HG03460 (cell line): ENCODE data around the gene BDH1.

ENCODE experiments used
- ATAC-seq: cut with Tn5 transposase; IDR thresholded peaks from one replicate; pipeline ENCODE4 v1.9.1; 2021; ENCODE audit not compliant: unreplicated experiment

The BDH1 gene

DNA sequence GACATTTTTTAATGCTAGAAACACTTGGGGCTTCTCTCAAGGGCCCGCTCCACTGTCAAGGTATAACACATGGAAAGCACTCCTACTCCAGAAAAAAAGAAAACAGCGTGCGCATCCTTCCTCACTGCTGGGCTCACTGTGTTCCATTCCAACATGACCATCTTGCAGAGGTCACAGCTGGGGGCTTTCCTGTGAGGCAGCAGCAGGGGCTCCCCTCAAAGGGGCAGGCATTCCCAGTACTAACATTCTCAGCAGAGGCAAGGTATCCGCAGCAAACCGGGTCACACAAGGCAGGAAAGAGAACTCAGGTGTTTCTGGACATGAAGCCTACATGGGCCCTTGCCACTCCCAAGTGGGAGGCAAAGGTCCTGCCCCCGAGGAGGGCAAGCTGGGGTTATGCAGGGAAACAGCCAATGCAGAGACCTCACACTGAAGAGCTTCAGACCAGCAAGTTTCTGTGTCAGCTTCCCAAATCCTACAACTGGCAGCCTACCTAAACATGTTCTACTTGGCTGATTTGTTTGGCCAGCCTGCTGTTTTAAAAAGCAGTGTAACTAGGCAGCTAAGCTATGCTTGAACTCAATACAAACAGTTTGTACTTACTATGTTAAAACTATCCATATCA is 6.4 kb downstream of the BDH1 start:
- no peak for ATAC-seq

DNA sequence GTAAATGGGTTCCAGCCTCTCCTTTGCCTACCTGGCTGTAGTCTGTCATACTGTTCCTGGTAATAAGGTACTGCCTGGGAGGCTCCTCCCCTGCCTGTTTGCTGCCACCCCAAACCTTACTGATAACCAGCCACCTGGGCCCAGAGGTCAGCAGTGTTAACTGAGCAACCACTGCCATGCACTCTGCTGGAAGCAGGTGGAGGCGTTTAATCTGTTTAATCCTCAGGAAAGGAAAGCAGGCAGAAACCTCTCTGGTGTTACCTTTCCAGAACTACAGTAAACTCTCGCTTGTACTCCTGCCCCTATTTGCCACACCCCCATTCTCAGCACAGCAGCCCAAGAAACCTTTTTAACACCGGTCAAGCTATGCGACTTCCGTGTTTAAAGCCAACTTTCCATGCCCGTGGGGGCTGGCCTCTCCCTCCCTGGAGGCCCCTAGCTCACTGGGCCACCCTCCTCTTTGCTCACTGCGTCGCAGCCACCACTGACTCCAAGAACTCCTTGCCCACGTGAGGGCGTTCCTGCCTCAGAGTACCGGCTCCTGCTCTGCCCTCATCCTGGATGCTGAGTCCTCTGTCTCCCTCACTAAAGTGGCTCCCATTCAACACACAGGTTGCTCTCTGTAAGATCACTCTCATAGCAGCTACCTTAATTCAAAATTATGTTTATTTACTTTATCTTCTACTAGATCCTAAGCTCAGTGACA is 8.3 kb downstream of the BDH1 start:
- ATAC-seq, result no peak

DNA sequence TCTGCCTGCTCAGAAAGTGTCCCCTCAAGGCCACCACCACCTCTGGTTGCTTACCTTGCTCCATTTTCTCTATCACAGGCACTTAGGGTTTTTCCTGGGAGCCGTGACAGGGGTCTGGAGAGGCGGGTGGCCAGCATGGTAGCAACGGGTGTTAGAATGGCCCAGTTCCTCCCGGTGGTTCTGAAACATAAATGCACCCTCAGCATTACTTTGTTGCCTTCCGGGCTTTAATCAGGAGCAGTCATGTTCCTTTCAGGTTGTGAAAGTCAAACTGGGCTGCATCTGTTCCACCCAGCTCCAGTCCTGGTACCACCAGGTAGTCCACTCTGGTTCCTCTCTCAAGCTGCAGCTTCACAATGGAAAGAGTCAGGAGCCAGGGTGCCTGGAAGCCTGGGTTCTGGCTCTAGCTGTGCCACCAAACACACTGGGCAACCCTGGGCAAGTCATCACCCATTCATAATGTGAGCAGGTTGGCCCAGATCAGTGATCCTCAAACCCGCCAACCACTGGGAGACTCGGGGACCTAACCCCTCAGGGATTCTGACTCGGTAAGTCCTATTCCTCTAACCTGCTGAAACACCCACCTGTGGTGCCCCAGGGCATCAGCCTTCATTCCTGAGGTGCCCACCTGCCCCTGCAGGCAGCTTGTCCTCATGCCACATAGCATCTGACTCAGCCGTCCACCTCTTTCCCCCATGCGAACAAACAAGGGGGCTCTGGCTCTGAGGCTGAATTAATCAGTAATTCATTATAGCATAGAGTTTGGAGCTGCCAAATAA is 9.3 kb downstream of the BDH1 start:
- no peak for ATAC-seq

DNA sequence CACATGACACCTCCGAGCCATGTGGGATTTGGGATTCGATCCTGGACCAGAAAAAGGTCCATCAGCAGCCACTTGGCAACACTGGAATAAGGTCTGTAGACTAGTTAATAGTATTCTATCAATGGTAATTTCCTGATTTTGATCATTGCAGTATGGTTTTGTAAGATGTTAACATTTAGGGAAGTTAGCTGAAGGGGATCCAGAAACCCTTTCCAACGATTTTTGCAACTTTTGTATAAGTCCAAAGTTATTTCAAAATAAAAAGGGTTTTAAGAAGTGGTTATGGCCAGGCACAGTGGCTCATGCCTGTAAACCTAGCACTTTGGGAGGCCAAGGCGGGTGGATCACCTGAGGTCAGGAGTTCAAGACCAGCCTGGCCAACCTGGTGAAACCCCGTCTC is 10.2 kb downstream of the BDH1 start:
- ATAC-seq, result no peak

DNA sequence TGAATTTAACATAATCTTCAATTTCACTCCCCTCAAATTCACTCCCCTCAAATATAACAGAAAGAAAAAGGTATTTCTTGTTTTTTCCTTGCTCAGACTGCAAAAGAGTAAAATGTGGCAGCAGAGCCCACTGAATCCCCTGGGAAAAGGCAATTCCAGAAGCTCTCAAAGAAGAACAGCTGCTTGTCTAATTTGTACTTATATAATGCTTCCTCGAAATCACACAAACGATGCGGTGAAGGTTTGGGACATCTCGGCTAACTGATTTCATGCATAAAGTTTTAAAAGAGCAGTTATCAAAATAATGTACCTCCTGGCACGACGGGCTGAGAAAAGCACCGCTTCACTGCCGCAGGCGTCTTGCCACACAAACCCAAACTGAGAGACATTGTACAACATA is 10.7 kb downstream of the BDH1 start:
- ATAC-seq, result no peak

DNA sequence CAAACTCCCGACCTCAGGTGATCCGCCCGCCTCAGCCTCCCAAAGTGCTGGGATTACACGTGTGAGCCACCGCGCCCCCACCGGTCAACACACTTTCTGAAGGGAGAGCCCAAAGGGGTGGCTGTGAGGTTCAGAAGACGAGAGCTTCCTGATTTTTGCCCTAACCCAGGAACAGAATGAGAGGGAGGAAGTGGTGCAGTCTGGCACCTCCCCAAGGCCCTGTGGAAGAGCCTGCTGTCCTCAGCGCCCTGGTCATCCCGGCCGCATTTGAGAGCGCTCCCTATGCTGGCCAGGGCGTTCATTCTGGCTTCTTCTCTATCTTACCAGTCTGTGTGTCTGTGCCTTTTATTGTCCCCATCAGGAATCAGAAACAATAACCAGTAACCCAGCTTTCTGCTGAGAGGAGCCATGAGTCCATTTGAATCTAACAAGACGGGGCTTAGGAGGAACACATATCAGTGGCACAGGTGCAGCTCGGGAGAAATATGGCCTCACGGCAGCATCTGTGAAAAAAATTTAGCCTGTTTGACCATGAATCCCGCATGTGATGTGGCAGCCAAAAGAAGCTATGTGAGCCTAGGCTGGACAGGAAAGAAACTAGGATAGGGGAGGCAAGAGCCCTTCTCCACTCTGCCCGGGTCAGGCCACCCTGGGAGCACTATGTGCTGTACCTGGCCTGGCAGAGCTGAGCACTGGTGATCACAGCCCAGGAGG is 12.9 kb downstream of the BDH1 start:
- ATAC-seq, result no peak

DNA sequence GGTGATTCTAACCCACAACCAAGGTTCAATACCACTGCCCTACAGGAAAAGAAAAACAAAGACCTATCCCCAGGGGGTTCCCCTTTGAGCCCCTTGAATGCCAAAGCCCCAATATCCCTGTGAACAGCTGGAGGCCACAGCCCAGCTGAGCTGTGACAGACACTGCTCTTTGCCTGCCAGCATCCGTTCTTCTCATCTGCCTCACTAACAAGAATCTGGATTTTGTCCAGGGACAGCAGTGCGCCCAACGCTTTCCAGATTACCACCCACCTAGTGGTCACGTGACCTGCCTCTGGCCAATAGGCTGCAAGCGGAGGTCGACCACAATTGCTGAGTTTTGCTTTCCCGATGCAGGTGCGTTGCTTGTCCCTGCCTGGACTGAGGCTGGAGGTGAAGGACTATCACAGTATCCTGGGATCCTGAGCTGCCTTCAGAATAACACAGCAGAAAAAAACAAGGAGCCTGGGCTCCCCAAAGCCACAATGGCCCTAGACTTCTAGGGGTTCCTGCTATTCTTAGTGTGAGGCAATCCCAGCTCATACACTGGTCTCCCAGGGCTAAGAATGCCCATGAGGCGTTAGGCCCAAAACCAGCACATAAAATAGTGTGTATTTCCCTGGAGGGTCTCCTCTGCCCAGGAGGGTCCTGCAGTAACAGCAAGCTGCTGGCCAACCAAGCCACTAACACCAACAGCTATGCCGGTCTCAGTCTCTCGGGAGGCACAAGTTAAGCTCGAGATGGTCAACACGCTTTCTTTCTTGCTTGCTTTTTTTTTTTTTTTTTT is 13.8 kb downstream of the BDH1 start:
- no peak for ATAC-seq

DNA sequence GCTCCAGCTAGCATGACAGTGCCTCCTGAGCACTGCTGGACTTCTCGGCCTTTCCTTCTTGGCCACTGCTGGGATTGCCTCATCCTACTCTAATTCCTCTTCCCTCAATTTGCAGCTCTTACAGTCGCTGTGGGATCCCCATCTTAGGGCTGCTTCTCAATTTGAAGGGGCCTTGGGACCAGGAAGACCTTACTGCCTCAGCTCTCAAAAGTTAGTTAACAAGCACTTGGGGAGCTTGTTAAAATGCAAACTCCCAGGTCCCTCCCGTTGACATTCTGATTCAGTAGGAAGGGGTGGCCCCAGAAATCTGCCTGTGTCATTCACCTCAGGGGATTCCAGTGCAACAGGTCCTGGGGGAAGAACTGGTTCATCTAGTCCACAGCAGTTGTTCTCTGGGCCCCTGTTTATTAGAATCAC is 14.8 kb downstream of the BDH1 start:
- ATAC-seq, result no peak

DNA sequence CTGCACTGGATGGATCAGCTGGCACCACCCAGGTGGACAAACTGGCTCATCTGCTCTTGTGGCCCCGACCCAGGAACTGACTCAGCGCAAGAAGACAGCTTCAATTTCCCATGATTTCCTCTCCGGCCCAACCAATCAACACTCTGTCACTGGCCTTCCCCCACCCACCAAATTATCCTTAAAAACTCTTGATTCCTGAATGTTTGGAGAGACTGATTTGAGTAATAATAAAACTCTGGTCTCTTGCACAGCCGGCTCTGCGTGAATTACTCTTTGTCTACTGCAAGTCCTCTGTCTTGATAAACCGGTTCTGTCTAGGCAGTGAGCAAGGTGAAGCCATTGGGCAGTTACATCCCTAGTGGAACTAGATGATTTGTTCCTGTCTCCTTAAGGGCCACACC is 16.1 kb downstream of the BDH1 start:
- no peak for ATAC-seq

DNA sequence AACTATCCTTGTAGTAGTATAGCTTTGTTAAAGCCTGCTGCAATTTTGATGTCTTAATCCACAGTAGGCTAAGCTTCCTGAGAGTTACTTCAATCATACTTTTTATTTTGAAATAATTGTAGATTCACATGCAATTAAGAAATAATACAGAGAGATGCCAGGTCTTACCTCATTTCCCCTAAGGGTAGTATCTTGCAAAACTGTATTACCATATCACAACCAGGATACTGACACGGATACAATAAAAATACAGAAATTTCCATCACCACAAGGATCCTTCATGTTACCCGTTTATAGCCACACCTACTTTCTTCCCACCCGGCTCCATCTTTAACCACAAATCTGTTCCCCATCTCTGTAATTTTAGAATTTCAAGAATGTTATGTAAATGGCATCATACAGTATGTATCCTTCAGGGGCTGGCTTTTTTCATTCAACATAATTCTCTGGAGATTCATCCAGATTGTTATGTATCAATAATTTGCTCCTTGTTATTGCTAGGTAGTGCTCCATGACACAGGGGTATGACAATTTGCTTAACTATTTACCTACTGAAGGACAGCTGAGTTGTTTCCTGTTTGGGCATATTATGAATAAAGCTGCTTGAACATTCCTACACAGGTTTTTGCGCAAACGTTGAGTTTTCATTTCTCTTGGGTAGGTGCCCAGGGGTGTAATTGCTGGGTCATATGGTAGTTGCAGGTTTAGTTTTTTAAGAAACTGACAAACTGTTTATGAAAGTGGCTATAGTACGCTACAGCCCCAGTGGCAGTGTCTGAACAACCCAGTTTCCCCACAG is 21.6 kb downstream of the BDH1 start:
- no peak for ATAC-seq

DNA sequence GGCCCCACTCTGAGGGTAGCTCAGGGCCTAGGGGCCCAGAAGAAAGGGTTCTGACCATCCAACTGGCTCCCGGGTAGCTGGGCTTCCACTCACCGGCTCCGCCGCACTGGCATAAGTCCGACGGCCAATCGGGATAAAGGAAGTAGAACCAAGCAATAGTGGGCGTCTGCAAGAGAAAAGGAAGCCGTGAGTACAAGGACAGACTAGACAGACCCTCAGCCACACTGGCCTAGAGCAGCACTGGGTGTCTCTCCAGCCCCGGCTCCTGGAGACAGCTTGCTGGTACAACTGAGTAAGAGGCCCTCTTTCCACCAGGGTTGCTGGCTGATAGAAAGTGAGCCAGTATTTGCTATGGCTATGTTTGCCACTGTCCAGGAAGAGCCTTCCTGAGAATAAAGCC is 22.4 kb downstream of the BDH1 start:
- ATAC-seq, result no peak

DNA sequence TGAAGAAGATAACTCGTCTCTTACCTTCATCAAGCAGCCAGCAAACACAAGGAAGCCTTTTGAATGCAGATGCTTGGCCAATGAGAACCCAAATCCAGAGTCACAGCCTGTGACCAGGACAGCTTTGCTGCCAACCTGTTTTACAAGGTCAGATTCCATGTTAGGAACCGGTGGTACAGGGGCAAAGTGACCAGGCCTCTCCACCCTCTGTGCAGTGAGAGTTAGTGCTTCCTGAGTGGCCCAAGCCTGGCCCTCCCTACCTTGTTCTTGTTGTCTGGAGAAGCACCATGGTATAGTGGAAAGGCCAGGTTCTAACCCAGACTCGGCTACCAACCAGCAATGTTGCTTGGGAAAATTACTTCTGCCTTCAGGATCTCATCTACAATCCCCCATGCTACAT is 23.4 kb downstream of the BDH1 start:
- ATAC-seq, result no peak

DNA sequence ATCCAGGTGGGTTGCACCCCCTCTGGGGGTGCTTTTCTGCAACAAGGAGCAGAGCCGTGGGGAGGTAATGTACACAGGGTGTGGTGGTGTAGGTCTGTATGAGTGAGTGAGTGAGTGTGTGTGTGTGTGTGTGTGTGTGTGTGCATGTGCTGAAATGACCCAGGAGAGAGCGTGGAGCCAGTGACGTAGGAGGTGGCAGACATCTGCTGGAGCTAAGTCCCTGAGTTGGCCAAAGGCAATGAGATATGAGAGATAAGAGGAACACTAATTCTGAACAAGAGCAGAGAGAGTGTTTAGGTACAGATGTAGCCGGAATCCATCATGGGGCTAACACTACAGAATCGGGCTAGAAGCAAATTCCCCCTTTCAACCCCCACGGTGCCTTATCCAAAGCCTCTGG is 27.6 kb downstream of the BDH1 start:
- no peak for ATAC-seq

DNA sequence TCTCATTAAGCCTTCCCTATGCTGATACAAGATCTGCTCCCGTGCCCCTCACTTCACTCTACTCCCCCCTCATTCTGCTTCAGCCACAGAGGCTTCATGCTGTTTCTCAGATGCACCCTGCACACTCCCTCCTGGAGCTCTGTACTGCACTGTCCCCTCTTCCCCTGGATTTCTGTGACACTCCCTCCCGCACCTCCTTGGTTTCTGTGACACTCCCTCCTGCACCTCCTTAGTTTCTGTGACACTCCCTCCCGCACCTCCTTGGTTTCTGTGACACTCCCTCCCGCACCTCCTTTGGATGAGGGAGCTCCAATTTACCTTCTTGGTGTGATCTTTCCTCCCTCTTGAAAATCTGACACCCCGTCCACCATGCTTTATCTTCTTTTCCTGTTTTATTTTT is 28.2 kb downstream of the BDH1 start:
- ATAC-seq, result no peak

DNA sequence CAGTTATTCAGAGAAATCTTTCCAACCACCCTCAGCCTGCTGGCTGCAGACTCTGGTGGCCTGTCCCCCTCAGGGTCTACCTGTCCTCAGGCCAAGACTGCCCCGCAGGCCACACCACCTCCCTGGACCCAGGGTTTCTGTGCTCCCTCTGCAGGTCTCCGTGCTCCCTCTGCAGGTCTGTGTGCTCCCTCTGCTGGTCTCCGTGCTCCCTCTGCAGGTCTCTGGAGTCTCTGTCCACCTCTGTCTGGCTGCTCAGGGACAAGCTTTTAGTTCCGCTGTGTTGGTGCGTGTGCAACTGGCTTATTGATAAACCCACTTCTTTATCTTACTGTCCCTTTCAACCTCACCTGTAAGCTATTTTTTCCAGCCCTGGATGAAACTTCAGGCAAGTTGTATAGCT is 30.1 kb downstream of the BDH1 start:
- no peak for ATAC-seq

DNA sequence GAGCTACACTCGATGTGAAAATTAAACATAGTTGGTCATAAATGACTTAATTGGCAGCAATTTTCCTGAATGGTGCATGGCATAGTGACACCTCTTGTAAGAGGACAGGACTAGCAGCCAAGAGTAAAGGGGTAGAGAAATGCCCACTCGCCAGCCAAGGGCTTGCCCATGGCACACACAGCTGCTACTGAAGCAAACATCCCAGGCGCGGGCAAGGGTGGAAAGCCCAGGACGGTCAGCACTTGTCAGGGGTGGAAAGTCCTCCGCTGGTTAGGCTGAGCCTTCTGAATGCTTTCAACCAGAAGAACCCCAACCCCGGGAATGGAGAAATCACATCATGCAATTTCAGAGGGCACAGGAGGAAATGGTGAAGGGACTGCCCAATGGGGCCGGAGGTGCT is 31.6 kb downstream of the BDH1 start:
- ATAC-seq, result no peak

DNA sequence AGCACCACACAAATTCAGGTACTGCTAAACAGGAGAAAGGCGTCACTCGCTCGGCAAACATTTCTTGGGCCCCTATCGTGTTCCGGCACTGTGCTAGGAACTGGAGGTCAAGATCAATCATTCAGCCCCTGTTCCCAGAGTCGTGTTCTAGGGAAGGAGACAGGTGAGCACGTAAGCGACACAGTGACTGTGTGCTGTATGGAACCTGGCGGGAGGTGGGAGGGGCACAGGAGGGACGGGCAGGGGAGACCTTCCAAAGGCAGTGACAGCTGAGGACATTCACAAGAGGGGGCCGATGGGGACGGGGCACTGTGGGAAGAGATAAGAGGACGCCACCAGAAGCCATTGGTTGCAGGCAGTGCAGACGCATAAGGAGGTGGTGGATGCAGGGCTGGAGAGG is 32.2 kb downstream of the BDH1 start:
- no peak for ATAC-seq

DNA sequence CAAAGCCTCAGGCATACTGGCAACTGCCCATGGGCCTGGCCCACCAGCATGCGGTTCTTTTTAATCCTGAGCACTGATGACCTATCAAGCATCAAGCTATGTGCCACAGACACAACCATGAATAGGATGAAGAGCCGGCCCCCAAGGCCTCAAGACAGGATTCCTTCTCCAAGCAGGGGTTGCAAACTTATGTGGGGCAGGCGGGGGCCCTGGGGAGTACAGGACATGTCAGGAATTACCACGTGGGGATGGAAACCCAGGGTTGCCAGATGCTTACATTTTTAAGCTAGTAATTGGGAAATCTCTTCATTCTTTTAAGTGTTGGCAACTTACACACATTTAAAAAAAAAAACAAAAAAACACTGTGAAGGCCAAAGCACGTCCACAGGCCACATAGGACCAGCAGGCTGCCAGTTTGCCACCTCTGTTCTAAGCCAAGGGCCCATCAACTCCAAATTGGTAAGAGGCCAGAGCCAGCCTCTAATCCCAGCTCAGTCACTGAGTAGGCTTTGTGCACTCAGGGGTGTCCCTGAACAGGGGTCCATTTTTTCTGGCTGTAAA is 32.8 kb downstream of the BDH1 start:
- ATAC-seq, result no peak

DNA sequence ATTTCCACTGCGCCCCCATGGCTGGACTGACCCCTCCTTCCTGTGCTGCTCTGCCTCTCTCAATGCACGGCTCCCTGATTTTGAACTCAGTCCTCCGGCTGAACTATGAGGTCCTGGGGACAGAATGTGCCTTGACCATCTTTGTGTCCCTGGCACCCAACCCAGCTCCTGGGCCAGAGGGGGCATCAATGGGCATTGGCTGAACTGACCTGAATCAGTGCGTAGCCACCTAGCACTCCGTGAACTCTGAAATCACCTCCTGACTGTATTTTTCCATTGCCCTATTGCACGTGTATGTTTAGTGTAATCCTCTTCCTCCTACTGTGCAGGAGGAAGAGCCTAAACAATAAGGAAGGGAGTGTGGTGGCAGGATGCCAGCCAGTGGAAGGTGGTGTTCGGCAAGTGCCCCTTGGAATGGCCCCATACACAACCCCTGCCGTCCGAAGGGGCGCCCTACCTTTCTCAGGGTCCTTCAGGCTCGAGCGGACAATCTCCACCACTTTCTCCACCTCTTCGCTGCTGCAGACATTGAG is 33.5 kb downstream of the BDH1 start:
- ATAC-seq, result no peak
